HTERT RPE-1 (cell line): Measurements from ENCODE around the gene BAZ1B.
"Not testable (repeated sequence)": the region's sequence is repeated elsewhere in the genome, so short reads cannot be mapped to it uniquely, and the experiment has no call there.

ENCODE experiments used
- in situ Hi-C: fragments of 300-500 bp; cut with MboI; formaldehyde crosslinking; loops from 4 replicates; pipeline ENCODE4 v1.14.3; 2020; ENCODE audit warnings: low sequenced_read_pairs

The BAZ1B gene

GRCh38 chr7:73504920-73505319 is 17.2 kb downstream of the BAZ1B start:
- in situ Hi-C loops, result no loop called here

GRCh38 chr7:73504017-73504416 is 18.1 kb downstream of the BAZ1B start:
- in situ Hi-C loops, result no loop called here

- in situ Hi-C loops, result no loop called here
Observed at GRCh38 chr7:73503229-73503628, 18.9 kb downstream of the BAZ1B start.

GRCh38 chr7:73496626-73497025 is 25.5 kb downstream of the BAZ1B start:
- in situ Hi-C loops, result no loop called here

- in situ Hi-C loops, result not testable (repeated sequence)
Observed at GRCh38 chr7:73495507-73495906, 26.6 kb downstream of the BAZ1B start.

- in situ Hi-C loops, result no loop called here
Observed at GRCh38 chr7:73489976-73490375, 32.1 kb downstream of the BAZ1B start.

GRCh38 chr7:73487486-73487885 is 34.6 kb downstream of the BAZ1B start:
- in situ Hi-C loops, result no loop called here

- in situ Hi-C loops, result no loop called here
Observed at GRCh38 chr7:73483171-73483570, 38.9 kb downstream of the BAZ1B start.

GRCh38 chr7:73482746-73483145 is 39.3 kb downstream of the BAZ1B start:
- in situ Hi-C loops, result no loop called here

GRCh38 chr7:73481521-73481920 is 40.6 kb downstream of the BAZ1B start:
- in situ Hi-C loops, result not testable (repeated sequence)

GRCh38 chr7:73478549-73478948 is 43.5 kb downstream of the BAZ1B start:
- in situ Hi-C loops, result no loop called here

- in situ Hi-C loops, result no loop called here
Observed at GRCh38 chr7:73477376-73477775, 44.7 kb downstream of the BAZ1B start.

GRCh38 chr7:73470208-73470607 is 51.9 kb downstream of the BAZ1B start:
- in situ Hi-C loops, result no loop called here

- in situ Hi-C loops, result not testable (repeated sequence)
Observed at GRCh38 chr7:73467046-73467445, 55.0 kb downstream of the BAZ1B start.

GRCh38 chr7:73466112-73466511 is 56.0 kb downstream of the BAZ1B start:
- in situ Hi-C loops, result no loop called here

- in situ Hi-C loops, result no loop called here
Observed at GRCh38 chr7:73463966-73464365, 58.1 kb downstream of the BAZ1B start.

GRCh38 chr7:73463260-73463659 is 58.8 kb downstream of the BAZ1B start:
- in situ Hi-C loops, result no loop called here

- in situ Hi-C loops, result no loop called here
Observed at GRCh38 chr7:73461782-73462285, 60.3 kb downstream of the BAZ1B start.

- in situ Hi-C loops, result no loop called here
Observed at GRCh38 chr7:73454424-73454823, 67.7 kb downstream of the BAZ1B start.

- in situ Hi-C loops, result no loop called here
Observed at GRCh38 chr7:73452999-73453635, 69.0 kb downstream of the BAZ1B start.

- in situ Hi-C loops, result no loop called here
Observed at GRCh38 chr7:73451780-73452398, 70.2 kb downstream of the BAZ1B start.

- in situ Hi-C loops, result no loop called here
Observed at GRCh38 chr7:73449422-73449821, 72.7 kb downstream of the BAZ1B start.

- in situ Hi-C loops, result no loop called here
Observed at GRCh38 chr7:73448609-73449008, 73.5 kb downstream of the BAZ1B start.
